ENCODE measurements around the gene FASN. TPM values are rescaled to one million over a fixed set of nuclear protein-coding genes. Genes with fewer than 3 reads are reported as not detected.

The FASN gene
- total RNA-seq, 1 donor from 2014 or later: 14.2 TPM

DNA sequence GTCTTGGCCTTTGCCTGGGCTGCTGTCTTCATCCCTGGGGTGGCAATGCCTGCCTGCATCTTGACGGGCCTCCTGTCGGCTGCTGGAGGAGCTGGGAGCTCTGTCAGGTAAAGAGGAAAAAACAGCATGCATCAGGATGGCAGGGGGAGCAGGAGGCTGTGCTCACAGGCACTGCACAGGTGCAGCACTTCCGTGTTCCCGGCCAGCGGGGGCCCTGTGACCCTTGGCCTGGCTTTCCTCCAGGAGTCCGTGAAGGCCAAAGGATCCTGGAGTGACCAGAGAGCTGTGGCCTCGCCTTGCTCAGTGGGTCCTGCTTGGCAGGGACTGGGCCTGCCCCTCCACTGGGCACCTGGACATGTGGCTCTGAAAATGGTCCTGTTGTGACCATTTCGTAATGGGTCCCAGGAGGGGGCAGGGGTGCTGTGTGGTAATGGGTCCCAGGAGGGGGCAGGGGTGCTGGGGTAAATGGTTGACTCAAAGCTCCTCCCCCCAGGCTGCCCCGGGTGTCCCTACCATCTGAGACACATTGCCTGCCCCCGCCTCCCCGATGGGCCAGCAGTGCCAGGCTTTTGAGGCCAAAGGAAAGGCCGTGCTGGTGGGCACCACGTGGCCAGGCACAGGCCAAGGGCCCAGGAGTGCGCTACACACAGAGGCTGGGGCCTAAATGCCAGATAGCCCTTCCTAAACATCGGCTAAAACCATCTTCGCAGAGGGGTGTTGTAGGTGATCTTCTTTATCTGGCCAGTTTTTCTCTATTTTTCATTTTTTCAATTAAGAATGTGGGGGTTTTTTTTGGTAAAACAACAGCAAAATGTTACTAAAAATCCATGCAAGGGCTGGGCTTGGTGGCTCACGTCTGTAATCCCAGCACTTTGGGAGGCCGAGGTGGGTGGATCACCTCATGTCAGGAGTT lies 4.0 kb upstream of the FASN start:
- DNase-seq (ENCODE audit: low spot score): no peak

DNA sequence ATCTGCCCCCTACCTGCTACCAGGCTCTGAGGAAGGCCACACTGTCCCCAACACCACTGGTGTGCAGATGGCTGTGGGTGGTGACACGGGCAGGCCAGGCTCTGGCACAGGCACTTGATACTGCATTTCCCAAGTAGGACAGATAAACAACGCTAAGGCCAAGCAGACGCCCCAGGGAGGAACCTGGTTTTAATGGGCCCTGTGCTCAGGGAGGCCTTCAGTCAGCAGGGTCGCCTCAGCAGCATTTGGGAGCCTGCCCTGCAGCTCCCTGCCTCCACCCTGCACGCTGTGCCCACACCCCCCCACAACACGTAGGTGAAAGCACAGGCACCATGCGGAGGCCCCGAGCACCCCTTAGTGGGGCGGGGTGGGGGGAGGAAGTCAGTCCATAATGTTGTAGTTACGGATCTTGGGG lies 3.3 kb upstream of the FASN start:
- no peak for DNase-seq (ENCODE audit: low spot score)

DNA sequence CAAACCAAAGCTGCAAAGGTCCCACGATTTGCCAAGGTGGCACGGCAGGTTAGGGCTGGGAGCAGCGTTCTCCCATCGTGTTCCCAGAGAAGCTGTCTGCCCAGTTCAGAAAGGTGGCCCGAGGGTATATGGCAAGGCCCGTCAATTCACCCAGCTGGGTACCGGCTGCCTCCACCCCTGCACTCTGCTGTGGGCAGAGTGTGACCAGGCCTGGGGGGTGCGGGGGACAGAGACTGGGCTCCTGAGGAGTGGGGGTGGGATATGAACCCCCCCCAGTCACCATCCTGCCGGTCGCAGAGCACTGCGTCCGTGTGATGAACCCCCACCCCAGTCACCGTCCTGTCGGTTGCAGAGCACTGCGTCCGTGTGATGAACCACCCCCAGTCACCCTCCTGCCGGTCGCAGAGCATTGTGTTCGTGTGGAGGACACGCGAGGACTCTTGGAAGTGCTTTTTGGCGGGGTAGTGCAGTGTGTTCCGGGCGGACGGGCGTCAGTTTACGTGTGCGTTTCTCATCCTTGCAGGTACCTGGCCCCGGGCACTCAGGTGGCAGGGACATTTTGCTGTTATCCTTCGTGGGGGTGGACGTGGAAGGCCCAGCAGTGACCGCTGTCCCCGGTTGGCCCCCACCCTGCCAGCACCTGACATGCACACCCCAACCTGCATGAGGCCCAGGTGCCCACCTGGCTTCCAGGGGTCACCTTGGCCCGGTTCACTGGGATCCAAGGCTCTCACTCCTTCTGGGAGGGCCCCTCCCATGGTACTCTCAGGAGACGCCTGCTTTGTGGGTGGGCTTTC lies 2.7 kb upstream of the FASN start:
- no peak for DNase-seq (ENCODE audit: low spot score)

DNA sequence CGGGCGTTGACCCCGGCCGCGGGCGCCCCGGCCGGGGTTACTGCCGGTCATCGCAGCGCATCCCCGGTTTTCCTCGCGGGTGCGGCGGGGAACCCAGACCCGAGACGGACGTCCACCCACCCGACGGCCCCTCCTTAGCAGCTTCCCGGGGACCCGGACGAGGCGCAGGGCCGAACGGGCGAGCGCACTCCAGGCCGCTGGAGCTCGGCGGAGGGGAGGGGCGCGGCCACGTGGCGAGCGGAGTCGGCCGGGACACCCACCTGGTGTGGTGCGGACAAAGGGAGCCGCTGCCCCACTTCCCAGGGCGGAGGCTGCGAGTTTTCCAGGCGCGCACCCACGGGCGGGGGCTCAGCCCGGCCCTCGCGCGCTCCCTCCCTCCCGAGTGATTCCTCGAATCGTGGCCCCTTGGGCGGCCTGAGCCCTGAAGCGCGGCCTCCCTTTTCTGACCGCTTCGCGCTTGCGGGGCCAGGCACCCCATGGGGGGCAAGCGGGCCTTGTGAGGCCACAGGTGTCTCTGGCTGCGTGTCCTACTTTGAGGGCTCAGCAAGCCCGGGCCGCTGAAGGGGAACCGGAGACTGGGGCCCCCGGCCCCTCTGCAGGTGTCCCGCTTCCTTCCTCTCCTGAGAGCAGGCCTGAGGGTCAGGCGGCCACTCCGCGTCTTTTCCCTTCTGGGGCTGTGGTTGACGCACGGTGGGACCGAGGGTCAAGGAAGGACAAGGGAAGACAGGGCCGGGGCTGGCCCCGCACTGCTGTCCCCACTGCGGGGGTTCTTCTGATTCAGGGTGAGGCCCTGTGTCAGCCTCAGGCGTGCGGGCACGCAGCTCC lies 1.1 kb upstream of the FASN start:
- DNase-seq (ENCODE audit: low spot score): no peak

DNA sequence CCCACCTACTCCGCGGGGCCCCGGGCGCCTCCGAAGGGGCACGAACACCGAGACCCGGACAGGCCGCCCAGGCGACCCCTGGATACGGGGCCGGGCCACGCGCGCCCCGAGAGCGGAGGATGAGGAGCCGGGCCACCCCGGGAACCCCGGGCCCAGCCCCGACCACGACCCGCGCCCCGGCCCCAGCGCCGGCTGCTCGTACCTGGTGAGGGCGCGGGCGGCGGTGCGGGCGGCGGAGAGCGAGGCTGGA lies 192 bp downstream of the FASN start:
- no peak for DNase-seq (ENCODE audit: low spot score)

DNA sequence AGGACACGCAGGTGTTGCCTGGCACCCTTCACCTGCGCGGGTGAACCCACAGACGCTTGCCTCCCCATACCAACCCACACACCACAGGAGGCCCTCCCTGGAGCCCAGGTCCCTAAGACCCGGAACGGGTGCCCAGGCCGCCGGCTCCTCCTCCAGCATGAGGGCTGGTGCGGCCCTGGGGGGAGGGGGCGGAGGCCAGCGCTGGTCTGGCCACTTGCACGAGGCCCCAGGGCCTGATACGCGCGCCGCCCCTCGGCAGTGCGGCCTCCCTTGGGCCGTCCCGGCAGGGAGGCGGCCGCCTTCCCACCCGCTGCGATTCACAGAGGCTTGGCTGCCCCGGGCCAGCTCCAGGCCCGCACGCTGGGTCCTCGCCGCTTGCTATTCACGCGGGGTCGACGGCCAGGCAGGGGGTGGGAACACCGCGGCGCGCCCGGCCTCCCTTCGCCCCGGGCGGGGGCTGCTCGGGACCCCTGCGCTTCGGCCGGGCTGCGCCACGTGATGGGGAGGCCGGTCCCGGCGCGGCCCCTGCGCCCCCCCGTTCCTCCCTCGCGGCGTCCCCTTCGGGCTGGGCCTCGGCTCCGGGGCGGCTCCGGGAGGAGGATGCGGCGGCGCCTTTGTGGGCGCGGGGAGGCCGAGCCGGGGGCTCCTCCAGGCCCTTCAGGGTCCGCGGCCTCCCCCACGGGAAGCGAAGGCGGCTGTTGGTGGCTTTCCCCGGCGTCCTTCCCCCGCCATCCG lies 685 bp downstream of the FASN start:
- peak; percentile 51 for DNase-seq (ENCODE audit: low spot score)

DNA sequence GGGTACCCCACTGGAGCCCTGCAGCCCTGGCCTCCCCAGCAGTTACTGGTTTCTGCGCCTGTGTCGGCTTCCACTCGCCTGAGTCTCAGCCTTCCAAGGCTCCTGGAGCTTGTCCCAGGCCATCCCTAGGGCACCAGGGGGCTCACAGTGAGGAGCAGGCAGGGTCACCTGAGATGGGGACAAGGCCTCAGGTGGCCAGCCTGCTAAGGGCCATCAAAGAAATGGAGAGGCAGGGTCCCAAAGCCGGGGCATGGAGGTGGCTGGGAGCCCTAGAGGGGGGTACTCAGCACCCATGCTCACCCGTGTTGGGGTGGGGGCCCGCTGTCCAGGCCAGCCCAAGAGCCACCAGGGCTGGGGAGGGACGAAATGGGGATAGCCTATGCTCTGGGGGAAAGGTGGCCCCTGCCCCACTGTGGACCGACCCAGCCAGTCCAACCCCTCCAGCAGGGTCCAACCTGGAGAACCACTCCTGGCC lies 1.3 kb downstream of the FASN start:
- DNase-seq (ENCODE audit: low spot score): no peak

DNA sequence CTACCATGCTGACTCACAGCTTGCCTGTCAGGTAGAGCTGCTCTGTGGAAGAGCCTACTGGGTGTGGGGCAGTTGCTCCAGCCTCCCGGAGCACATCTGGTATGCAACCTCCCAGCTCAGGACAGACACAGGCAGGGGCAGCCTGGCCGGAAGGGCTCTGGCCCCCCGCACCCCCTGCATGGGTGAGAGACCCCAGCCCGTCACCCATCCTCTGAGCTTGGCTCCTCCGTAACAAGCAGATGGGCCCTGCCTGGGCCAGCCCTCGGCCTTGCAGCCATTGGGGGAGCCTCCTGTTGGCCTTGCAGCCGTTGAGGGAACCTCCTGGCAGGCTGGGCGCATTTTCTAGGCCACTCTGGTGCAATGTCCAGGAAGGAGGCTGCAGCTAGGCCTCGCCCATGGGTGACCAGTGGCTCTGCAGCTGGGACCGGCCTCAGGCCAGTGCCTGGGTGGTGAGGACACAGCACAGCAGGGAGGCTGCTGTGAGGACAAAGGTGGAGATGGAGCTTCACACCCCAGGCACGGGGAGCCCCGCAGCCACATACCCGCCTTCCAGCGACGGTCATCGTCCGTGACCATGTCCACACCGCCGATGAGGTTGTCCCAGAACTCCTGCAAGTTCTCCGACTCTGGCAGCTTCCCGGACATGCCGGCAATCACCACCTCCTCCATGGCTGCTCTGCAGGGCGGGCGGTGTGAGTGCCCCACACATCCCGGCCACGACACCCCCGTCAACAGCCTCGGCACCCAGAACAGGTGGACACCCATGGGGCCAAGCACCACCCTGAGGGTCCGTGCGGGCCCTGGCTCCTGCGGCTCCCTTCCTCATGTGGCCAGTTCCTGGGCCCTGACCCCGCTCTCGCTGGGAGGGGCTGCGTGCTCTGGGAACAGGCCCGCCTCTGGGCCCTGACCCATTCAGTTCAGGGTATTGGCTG lies 2.0 kb downstream of the FASN start:
- DNase-seq (ENCODE audit: low spot score): no peak

DNA sequence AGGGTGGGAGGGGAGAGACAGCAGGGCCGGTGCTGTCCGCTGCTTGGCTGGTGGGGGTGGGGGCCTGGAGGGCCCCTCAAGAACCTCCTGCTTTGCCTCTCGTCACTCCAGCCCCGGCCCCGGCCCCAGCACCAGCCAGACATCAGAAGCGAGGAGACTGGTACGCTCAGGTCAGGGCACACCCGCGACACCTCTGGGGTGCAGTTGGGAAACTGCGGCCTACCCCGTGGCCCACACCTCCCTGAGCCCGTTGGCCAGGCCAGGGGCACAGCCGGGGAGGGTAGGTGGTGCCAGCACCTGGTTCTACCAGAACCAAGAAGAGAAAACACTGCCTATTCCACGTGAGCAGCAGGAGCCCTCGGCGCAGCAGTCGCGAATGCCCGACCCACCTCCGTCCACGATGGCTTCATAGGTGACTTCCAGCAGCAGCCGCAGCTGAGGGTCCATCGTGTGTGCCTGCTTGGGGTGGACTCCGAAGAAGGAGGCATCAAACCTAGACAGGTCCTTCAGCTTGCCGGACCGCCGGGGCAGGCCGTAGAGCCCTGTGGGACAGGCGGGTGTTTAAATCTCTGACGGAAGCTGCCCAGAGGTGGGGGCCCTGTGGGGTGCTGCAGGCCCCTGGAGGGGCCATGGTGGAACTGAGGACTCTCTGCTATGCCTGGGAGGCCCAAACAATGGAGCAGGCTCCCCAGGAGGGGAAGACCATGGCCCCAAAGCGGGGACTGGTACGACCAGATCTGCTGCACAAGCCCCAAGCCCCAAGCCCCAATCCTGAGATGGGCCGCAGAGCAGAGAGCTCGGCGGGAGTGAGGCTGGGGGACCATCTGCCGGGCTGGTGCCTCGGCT lies 2.9 kb downstream of the FASN start:
- DNase-seq (ENCODE audit: low spot score): no peak

DNA sequence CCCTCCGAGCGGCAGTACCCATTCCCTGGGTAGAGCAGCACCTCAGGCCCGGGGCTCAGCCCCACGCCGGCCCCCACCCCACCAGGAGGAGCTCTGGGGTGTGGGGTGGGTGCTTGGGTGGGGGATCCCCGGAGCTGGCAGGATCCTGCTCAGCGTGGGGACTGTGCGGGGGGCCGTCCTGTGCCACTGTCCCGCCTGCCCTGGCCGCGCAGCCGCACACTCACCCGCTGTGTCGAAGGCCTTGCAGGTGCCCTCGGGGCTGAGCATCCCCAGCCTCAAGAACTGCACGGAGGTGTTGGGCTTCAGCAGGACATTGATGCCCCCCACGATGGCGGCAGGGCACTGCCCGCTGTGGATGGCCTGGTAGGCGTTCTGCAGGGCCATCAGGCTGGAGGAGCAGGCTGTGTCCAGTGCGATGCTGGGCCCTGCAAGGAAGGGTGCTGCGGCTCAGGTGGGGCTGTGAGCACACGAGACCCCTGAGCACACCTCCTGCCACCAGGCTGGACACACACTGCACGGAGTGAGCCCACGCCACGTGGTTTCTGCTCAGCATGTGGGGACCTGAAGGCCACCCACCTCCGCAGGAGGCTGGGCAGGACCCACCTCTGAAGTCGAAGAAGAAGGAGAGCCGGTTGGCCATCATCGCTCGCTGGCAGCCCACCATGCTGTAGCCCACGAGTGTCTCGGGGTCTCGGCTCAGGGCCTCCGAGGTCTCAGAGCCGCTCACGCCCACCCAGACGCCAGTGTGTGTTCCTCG lies 4.9 kb downstream of the FASN start:
- no peak for DNase-seq (ENCODE audit: low spot score)

DNA sequence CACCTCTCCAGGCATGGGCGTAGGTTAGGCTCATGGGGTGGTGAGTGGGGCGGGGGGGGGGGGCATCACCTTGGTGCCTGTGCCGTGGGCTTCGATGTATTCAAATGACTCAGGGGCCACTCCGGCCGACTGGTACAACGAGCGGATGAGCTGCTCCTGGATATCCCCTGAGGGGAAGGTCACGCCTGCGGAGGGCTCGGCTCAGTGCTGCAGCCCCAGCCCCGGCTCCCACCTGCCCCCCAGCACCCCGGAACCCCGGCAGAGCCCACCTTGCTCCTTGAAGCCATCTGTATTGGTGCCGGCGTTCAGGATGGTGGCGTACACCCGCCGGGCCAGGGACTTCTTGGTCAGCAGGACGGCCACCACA lies 5.4 kb downstream of the FASN start:
- no peak for DNase-seq (ENCODE audit: low spot score)

DNA sequence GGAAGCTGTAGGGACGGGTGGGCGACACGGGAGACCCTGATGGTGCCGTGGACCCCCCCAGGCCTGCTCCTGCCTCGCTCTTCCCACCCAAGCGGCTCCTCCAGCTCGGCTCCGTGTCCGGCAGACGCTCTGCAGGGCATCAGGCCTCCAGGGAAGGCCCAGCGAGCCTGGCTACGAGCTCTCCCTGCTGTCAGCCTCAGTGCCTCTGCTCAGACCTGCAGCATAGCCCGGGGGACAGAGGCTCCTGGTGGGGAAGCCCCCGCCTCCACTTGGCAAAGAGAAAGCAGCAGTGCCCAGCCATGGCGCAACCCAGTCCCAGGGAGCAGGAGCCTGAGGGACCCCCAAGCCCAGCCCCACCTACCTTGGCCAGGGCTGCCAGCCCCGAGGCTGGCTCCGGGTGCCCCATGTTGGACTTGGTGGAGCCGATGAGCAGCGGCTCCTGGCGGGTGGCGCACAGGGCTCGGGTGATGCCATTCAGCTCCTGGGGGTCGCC lies 5.9 kb downstream of the FASN start:
- DNase-seq (ENCODE audit: low spot score): no peak

DNA sequence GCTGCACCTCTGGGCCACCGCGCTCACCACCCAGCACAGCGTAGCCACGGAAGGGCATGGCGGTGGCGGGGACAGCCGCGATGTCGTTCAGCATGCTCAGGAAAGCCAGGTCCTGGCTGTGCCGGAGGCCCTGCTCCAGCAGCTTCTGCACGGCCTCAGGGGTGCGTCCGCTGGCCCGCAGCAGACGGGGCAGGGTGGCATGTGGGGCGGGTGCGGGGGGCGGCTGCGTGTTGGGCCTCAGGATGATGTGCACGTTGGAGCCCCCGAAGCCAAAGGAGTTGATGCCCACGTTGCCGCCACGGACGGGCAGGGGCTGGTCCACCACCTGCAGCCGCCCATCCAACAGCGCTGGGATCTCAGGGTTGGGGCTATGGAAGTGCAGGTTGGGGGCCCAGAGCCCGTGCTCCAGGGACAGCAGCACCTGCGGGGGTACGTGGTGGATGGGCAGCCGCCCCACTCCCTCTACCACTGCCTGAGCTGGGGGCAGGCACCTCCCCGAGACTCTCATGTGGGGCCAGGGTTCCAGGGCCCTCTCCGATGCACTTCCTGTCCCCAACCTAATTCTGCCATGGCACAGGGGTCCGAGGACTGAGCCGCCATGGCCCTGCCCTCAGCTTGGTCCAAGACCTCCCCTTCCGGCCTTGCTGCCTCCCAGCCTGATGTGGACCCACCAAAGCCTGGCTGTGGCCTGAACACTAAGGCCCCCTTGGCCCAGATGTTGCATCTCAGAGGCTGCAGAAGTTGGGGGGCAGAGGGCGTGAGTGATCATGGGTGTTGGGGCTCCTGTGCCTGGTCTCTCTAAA lies 6.6 kb downstream of the FASN start:
- DNase-seq (ENCODE audit: low spot score): no peak

DNA sequence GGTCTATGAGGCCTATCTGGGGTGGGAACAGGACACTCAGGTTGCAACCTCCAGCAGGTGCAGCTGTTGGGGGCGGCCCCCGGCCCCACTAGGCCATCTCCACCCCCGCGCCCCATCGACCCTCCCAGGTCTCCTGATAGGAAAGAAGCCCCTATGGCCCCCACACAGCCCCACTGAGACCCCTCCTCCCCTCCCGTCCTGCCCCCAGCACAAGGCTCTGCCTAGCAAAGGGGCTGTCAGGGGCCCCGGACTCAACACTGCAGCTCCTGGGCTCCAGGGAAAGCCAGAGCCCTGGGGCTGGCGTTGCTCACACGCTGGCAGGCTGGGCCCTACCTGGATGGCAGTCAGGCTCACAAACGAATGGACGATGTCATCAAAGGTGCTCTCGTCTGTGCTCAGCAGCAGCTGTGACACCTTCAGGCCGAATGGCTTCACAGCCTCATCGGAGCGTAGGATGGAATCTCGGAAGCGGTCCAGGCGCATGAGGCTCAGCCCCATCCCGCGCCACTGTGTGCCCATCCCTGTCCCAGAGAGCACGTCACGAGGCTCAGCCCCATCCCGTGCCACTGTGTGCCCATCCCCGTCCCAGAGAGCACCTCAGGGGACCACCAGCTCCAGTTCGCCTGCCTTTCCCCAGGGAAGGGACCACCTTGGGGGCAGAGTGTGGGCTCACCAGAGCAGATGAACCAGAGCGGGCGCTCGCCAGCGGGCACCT lies 7.3 kb downstream of the FASN start:
- no peak for DNase-seq (ENCODE audit: low spot score)

DNA sequence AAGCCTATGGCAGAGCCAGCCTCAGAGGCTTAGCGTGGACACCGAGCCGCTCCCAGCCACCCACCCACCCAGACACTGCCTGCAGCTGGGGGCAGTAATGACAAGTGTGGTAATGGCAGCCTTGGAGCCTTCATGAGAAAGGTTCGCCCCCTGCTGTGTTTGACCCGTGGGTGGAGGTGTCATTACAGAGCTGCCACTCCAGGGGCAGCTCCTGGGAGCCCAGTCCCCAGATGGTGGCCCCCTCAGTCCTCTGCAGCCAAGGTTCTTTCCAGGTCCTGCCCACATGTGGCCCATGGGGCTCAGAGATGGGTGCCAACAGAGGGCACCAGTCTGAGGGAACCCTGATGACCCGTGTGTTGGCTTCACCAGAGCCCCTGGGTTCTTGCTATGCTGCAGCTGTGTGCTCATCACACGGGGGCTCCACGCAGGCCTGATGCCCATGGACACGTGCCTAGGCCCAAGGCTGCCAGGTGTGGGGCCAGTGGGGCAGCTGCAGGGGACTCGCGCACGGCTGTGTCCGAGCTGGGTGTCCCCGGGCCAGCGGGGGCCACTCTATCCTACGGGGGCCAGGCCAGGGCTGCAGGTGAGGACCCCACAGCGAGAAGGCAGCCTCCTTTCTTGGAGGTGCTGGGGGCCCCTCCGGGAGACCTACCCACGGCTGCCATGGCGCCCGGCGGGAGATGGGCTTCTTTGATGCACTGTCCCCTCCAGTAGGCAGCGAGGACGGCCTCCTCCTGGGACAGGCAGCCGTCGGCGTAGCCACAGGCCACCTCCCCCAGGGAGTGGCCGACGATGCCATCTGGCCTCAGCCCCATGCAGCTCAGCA lies 8.1 kb downstream of the FASN start:
- no peak for DNase-seq (ENCODE audit: low spot score)
